ENCODE measurements around the gene TUBB4A. TPM values are rescaled to one million over a fixed set of nuclear protein-coding genes. Genes with fewer than 3 reads are reported as not detected.

Gene TUBB4A
- total RNA-seq, 1 donor from 2014 or later: 1.7 TPM

DNA sequence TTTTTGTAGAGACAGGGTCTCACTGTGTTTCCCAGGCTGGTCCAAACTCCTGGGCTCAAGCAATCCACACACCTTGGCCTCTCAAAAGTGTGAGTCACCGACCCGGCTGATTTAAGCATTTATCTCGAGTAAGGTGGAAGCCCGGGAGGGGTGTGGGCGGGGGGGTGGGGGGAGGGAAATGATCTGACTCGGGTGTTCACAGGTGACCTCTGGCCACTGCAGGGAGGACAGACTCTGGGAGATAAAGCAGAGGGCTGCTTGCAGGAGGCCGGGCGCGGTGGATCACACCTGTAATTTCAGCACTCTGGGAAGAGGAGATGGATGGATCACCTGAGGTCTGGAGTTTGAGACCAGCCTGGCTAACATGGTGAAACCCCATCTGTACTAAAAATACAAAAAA lies 28.5 kb downstream of the TUBB4A start:
- H3K27ac ChIP-seq (ENCODE audit: low read depth, low read length): no peak overlapping the region
- Mint-ChIP-seq H3K9me3 (ENCODE audit: unreplicated experiment) (no peaks in the 10 kb centered on the region), H3K4me1 (ENCODE audit: low read depth, unreplicated experiment) (no peaks in the 10 kb centered on the region), H3K36me3 (ENCODE audit: low read depth, unreplicated experiment) (no peaks in the 10 kb centered on the region), H3K4me3 (ENCODE audit: unreplicated experiment) (no peak overlapping the region), H3K27ac (ENCODE audit: unreplicated experiment) (no peak overlapping the region), H3K27me3 (ENCODE audit: low read depth, unreplicated experiment) (peaks cover 12% of the 10 kb centered on the region)
- H2AFZ ChIP-seq (ENCODE audit: low read depth, low read length): no peak overlapping the region
- no peak for TF ChIP-seq EZH2 (IDR thresholded peaks at IDR 0.05; ENCODE audit: insufficient read depth, low read length)
- TF ChIP-seq, protein P1, sequence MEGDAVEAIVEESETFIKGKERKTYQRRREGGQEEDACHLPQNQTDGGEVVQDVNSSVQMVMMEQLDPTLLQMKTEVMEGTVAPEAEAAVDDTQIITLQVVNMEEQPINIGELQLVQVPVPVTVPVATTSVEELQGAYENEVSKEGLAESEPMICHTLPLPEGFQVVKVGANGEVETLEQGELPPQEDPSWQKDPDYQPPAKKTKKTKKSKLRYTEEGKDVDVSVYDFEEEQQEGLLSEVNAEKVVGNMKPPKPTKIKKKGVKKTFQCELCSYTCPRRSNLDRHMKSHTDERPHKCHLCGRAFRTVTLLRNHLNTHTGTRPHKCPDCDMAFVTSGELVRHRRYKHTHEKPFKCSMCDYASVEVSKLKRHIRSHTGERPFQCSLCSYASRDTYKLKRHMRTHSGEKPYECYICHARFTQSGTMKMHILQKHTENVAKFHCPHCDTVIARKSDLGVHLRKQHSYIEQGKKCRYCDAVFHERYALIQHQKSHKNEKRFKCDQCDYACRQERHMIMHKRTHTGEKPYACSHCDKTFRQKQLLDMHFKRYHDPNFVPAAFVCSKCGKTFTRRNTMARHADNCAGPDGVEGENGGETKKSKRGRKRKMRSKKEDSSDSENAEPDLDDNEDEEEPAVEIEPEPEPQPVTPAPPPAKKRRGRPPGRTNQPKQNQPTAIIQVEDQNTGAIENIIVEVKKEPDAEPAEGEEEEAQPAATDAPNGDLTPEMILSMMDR (IDR thresholded peaks at IDR 0.05; ENCODE audit: insufficient read depth, low read depth, low read length): no peak
- no peaks in the 10 kb centered on the region for H3K36me3 ChIP-seq (ENCODE audit: insufficient read depth, low read length)
- H3K9ac ChIP-seq (ENCODE audit: low read length): no peak overlapping the region
- H4K20me1 ChIP-seq (ENCODE audit: insufficient read depth, low read length): no peaks in the 10 kb centered on the region
- H3K9me3 ChIP-seq (ENCODE audit: insufficient read depth, low read depth, low read length): no peaks in the 10 kb centered on the region
- no peaks in the 10 kb centered on the region for H3K4me1 ChIP-seq (ENCODE audit: insufficient read depth, low read length)
- H3K4me3 ChIP-seq (ENCODE audit: insufficient read depth, low read depth, low read length): no peak overlapping the region
- DNase-seq (ENCODE audit: low read depth) (no peak), FAIRE-seq (no peak)
- peaks cover 11% of the 10 kb centered on the region for H3K27me3 ChIP-seq (ENCODE audit: insufficient read depth, low read length)
- no peaks in the 10 kb centered on the region for H3K79me2 ChIP-seq (ENCODE audit: insufficient read depth, low read length)
- H3K4me2 ChIP-seq (ENCODE audit: low read length): no peak overlapping the region

- no peaks in the 10 kb centered on the region for H3K36me3 Mint-ChIP-seq (ENCODE audit: low read depth, unreplicated experiment)
- H3K9ac ChIP-seq (ENCODE audit: low read length): no peak overlapping the region
- no peaks in the 10 kb centered on the region for H4K20me1 ChIP-seq (ENCODE audit: insufficient read depth, low read length)
- H3K9me3 ChIP-seq (ENCODE audit: insufficient read depth, low read depth, low read length): no peaks in the 10 kb centered on the region
- no peaks in the 10 kb centered on the region for H3K9me3 Mint-ChIP-seq (ENCODE audit: unreplicated experiment)
- no peak overlapping the region for H2AFZ ChIP-seq (ENCODE audit: low read depth, low read length)
- no peak for DNase-seq (ENCODE audit: low read depth)
- FAIRE-seq: no peak
- no peaks in the 10 kb centered on the region for H3K4me1 ChIP-seq (ENCODE audit: insufficient read depth, low read length)
- peaks cover 13% of the 10 kb centered on the region for H3K27me3 ChIP-seq (ENCODE audit: insufficient read depth, low read length)
- peaks cover 16% of the 10 kb centered on the region for H3K27me3 Mint-ChIP-seq (ENCODE audit: low read depth, unreplicated experiment)
- no peak for TF ChIP-seq EZH2 (IDR thresholded peaks at IDR 0.05; ENCODE audit: insufficient read depth, low read length)
- TF ChIP-seq, protein P1 (IDR thresholded peaks at IDR 0.05; ENCODE audit: insufficient read depth, low read depth, low read length): no peak
- no peak overlapping the region for H3K4me2 ChIP-seq (ENCODE audit: low read length)
- H3K27ac Mint-ChIP-seq (ENCODE audit: unreplicated experiment): no peak overlapping the region
- H3K36me3 ChIP-seq (ENCODE audit: insufficient read depth, low read length): no peaks in the 10 kb centered on the region
- no peaks in the 10 kb centered on the region for H3K4me1 Mint-ChIP-seq (ENCODE audit: low read depth, unreplicated experiment)
- H3K79me2 ChIP-seq (ENCODE audit: insufficient read depth, low read length): no peaks in the 10 kb centered on the region
- H3K4me3 Mint-ChIP-seq (ENCODE audit: unreplicated experiment): no peak overlapping the region
- H3K27ac ChIP-seq (ENCODE audit: low read depth, low read length): no peak overlapping the region
- no peak overlapping the region for H3K4me3 ChIP-seq (ENCODE audit: insufficient read depth, low read depth, low read length)
These were observed 29.4 kb downstream of the TUBB4A start for GRCh38 chr19:6472713-6473112.

- no peak overlapping the region for H3K27ac ChIP-seq (ENCODE audit: low read depth, low read length)
- H4K20me1 ChIP-seq (ENCODE audit: insufficient read depth, low read length): no peaks in the 10 kb centered on the region
- Mint-ChIP-seq H3K4me3 (ENCODE audit: unreplicated experiment) (no peak overlapping the region), H3K27ac (ENCODE audit: unreplicated experiment) (no peak overlapping the region), H3K4me1 (ENCODE audit: low read depth, unreplicated experiment) (no peaks in the 10 kb centered on the region), H3K9me3 (ENCODE audit: unreplicated experiment) (no peaks in the 10 kb centered on the region), H3K36me3 (ENCODE audit: low read depth, unreplicated experiment) (no peaks in the 10 kb centered on the region), H3K27me3 (ENCODE audit: low read depth, unreplicated experiment) (peaks cover 20% of the 10 kb centered on the region)
- no peak overlapping the region for H3K4me3 ChIP-seq (ENCODE audit: insufficient read depth, low read depth, low read length)
- H3K79me2 ChIP-seq (ENCODE audit: insufficient read depth, low read length): no peaks in the 10 kb centered on the region
- no peaks in the 10 kb centered on the region for H3K36me3 ChIP-seq (ENCODE audit: insufficient read depth, low read length)
- no peak overlapping the region for H3K4me2 ChIP-seq (ENCODE audit: low read length)
- peaks cover 16% of the 10 kb centered on the region for H3K27me3 ChIP-seq (ENCODE audit: insufficient read depth, low read length)
- no peaks in the 10 kb centered on the region for H3K9me3 ChIP-seq (ENCODE audit: insufficient read depth, low read depth, low read length)
- TF ChIP-seq EZH2 (IDR thresholded peaks at IDR 0.05; ENCODE audit: insufficient read depth, low read length): no peak
- TF ChIP-seq, protein P1 (IDR thresholded peaks at IDR 0.05; ENCODE audit: insufficient read depth, low read depth, low read length): no peak
- no peak overlapping the region for H3K9ac ChIP-seq (ENCODE audit: low read length)
- no peak for FAIRE-seq
- DNase-seq (ENCODE audit: low read depth): no peak
- no peaks in the 10 kb centered on the region for H3K4me1 ChIP-seq (ENCODE audit: insufficient read depth, low read length)
- no peak overlapping the region for H2AFZ ChIP-seq (ENCODE audit: low read depth, low read length)
These were observed 31.0 kb downstream of the TUBB4A start for GRCh38 chr19:6471076-6471475.
